Measurements from ENCODE around the gene EPHB1.
"Not testable (repeated sequence)": the region's sequence is repeated elsewhere in the genome, so short reads cannot be mapped to it uniquely, and the experiment has no call there.

Gene EPHB1

GRCh38 chr3:134944429-134944828 is 149.4 kb downstream of the EPHB1 start:
- no peak for TF ChIP-seq JUND (IDR thresholded peaks at IDR 0.05; ENCODE audit: low read depth)
- in situ Hi-C loops (cut with HindIII; ENCODE audit: low pct_unique_long_range_greater_than_20kb, low sequenced_read_pairs): no loop called here
- no peak for DNase-seq (ENCODE audit: low read depth in 1 of 2, low spot score in 1 of 2)

- no peak for DNase-seq (ENCODE audit: low read depth in 1 of 2, low spot score in 1 of 2)
- in situ Hi-C loops (cut with HindIII; ENCODE audit: low pct_unique_long_range_greater_than_20kb, low sequenced_read_pairs): no loop called here
- TF ChIP-seq JUND (IDR thresholded peaks at IDR 0.05; ENCODE audit: low read depth): no peak
Measured at GRCh38 chr3:134949150-134949549, 154.1 kb downstream of the EPHB1 start.

- in situ Hi-C loops (cut with HindIII; ENCODE audit: low pct_unique_long_range_greater_than_20kb, low sequenced_read_pairs): no loop called here
- TF ChIP-seq JUND (IDR thresholded peaks at IDR 0.05; ENCODE audit: low read depth): no peak
- no peak for DNase-seq (ENCODE audit: low read depth in 1 of 2, low spot score in 1 of 2)
Measured at GRCh38 chr3:134952371-134952770, 157.3 kb downstream of the EPHB1 start.

GRCh38 chr3:134955874-134956273 is 160.8 kb downstream of the EPHB1 start:
- in situ Hi-C loops (cut with HindIII; ENCODE audit: low pct_unique_long_range_greater_than_20kb, low sequenced_read_pairs): no loop called here
- no peak for TF ChIP-seq JUND (IDR thresholded peaks at IDR 0.05; ENCODE audit: low read depth)
- no peak for DNase-seq (ENCODE audit: low read depth in 1 of 2, low spot score in 1 of 2)

- in situ Hi-C loops (cut with HindIII; ENCODE audit: low pct_unique_long_range_greater_than_20kb, low sequenced_read_pairs): no loop called here
- no peak for TF ChIP-seq JUND (IDR thresholded peaks at IDR 0.05; ENCODE audit: low read depth)
- DNase-seq (ENCODE audit: low read depth in 1 of 2, low spot score in 1 of 2): no peak
Measured at GRCh38 chr3:134956395-134956794, 161.3 kb downstream of the EPHB1 start.

- in situ Hi-C loops (cut with HindIII; ENCODE audit: low pct_unique_long_range_greater_than_20kb, low sequenced_read_pairs): no loop called here
- no peak for TF ChIP-seq JUND (IDR thresholded peaks at IDR 0.05; ENCODE audit: low read depth)
- no peak for DNase-seq (ENCODE audit: low read depth in 1 of 2, low spot score in 1 of 2)
Measured at GRCh38 chr3:134956844-134957243, 161.8 kb downstream of the EPHB1 start.

GRCh38 chr3:134959516-134959915 is 164.5 kb downstream of the EPHB1 start:
- in situ Hi-C loops (cut with HindIII; ENCODE audit: low pct_unique_long_range_greater_than_20kb, low sequenced_read_pairs): no loop called here
- TF ChIP-seq JUND (IDR thresholded peaks at IDR 0.05; ENCODE audit: low read depth): no peak
- no peak for DNase-seq (ENCODE audit: low read depth in 1 of 2, low spot score in 1 of 2)

- DNase-seq (ENCODE audit: low read depth in 1 of 2, low spot score in 1 of 2): no peak
- TF ChIP-seq JUND (IDR thresholded peaks at IDR 0.05; ENCODE audit: low read depth): no peak
- in situ Hi-C loops (cut with HindIII; ENCODE audit: low pct_unique_long_range_greater_than_20kb, low sequenced_read_pairs): no loop called here
Measured at GRCh38 chr3:134964226-134964625, 169.2 kb downstream of the EPHB1 start.

GRCh38 chr3:134965865-134966481 is 170.9 kb downstream of the EPHB1 start:
- no peak for TF ChIP-seq JUND (IDR thresholded peaks at IDR 0.05; ENCODE audit: low read depth)
- no peak for DNase-seq (ENCODE audit: low read depth in 1 of 2, low spot score in 1 of 2)
- in situ Hi-C loops (cut with HindIII; ENCODE audit: low pct_unique_long_range_greater_than_20kb, low sequenced_read_pairs): no loop called here

GRCh38 chr3:134970895-134971294 is 175.8 kb downstream of the EPHB1 start:
- TF ChIP-seq JUND (IDR thresholded peaks at IDR 0.05; ENCODE audit: low read depth): no peak
- in situ Hi-C loops (cut with HindIII; ENCODE audit: low pct_unique_long_range_greater_than_20kb, low sequenced_read_pairs): no loop called here
- no peak for DNase-seq (ENCODE audit: low read depth in 1 of 2, low spot score in 1 of 2)

- in situ Hi-C loops (cut with HindIII; ENCODE audit: low pct_unique_long_range_greater_than_20kb, low sequenced_read_pairs): no loop called here
- DNase-seq (ENCODE audit: low read depth in 1 of 2, low spot score in 1 of 2): no peak
- TF ChIP-seq JUND (IDR thresholded peaks at IDR 0.05; ENCODE audit: low read depth): no peak
Measured at GRCh38 chr3:134971306-134971705, 176.2 kb downstream of the EPHB1 start.

- in situ Hi-C loops (cut with HindIII; ENCODE audit: low pct_unique_long_range_greater_than_20kb, low sequenced_read_pairs): not testable (repeated sequence)
Measured at GRCh38 chr3:134971907-134972306, 176.8 kb downstream of the EPHB1 start.

GRCh38 chr3:134972836-134973455 is 177.9 kb downstream of the EPHB1 start:
- TF ChIP-seq JUND (IDR thresholded peaks at IDR 0.05; ENCODE audit: low read depth): no peak
- in situ Hi-C loops (cut with HindIII; ENCODE audit: low pct_unique_long_range_greater_than_20kb, low sequenced_read_pairs): no loop called here
- DNase-seq (ENCODE audit: low read depth in 1 of 2, low spot score in 1 of 2): no peak

More at GRCh38 chr3:134971907-134972306, 176.8 kb downstream of the EPHB1 start:
- DNase-seq (ENCODE audit: low read depth in 1 of 2, low spot score in 1 of 2): not testable (repeated sequence)

- DNase-seq (ENCODE audit: low read depth in 1 of 2, low spot score in 1 of 2): no peak
- no peak for TF ChIP-seq JUND (IDR thresholded peaks at IDR 0.05; ENCODE audit: low read depth)
- in situ Hi-C loops (cut with HindIII; ENCODE audit: low pct_unique_long_range_greater_than_20kb, low sequenced_read_pairs): no loop called here
Measured at GRCh38 chr3:134974624-134975023, 179.6 kb downstream of the EPHB1 start.
